Liver (tissue), 9 donors: ENCODE results near the gene ARHGEF40. TPM values are rescaled to one million over a fixed set of nuclear protein-coding genes. Genes with fewer than 3 reads are reported as not detected.

Source experiments
- DNase-seq: peaks from one replicate; pipeline ENCODE4 v3.0.0-alpha.2; 2017; ENCODE audit warnings: low spot score
- H3K27ac ChIP-seq, 2 donors: one replicate each; pipeline ENCODE4 v1.7.0; 2013; ENCODE audit warnings: inconsistent platforms in 2 of 2, low read length in 2 of 2, control low read depth in 1 of 2, low read depth in 1 of 2, mild to moderate bottlenecking in 1 of 2
- H3K27me3 ChIP-seq, 4 donors: one replicate each; pipeline versions ENCODE4 v1.6.1 to v1.7.0; 2013; ENCODE audit warnings: low read length in 3 of 4, inconsistent platforms in 1 of 4, mild to moderate bottlenecking in 1 of 4, moderate library complexity in 1 of 4; ENCODE audit not compliant: control insufficient read depth in 4 of 4, insufficient read depth in 4 of 4
- H3K36me3 ChIP-seq, 4 donors: one replicate each; pipeline versions ENCODE4 v1.6.1 to v1.7.0; 2013; ENCODE audit warnings: low read length in 3 of 4, mild to moderate bottlenecking in 3 of 4, low read depth in 1 of 4, moderate library complexity in 1 of 4; ENCODE audit not compliant: control insufficient read depth in 4 of 4, insufficient read depth in 3 of 4
- H3K4me1 ChIP-seq, 4 donors: one replicate each; pipeline versions ENCODE4 v1.6.1 to v1.7.0; 2013; ENCODE audit warnings: low read length in 3 of 4, mild to moderate bottlenecking in 3 of 4, moderate library complexity in 1 of 4; ENCODE audit not compliant: control insufficient read depth in 4 of 4, insufficient read depth in 4 of 4
- H3K4me3 ChIP-seq, 3 donors: one replicate each; pipeline versions ENCODE4 v1.6.1 to v1.7.0; 2013; ENCODE audit warnings: low read length in 3 of 3, control low read depth in 1 of 3, low read depth in 1 of 3, mild to moderate bottlenecking in 1 of 3
- H3K9ac ChIP-seq, 2 donors: one replicate each; pipeline ENCODE4 v1.7.0; 2013; ENCODE audit warnings: low read length in 2 of 2, mild to moderate bottlenecking in 2 of 2, moderate library complexity in 2 of 2, control low read depth in 1 of 2, low read depth in 1 of 2
- H3K9me3 ChIP-seq, 4 donors: one replicate each; pipeline versions ENCODE4 v1.6.1 to v1.7.0; 2013; ENCODE audit warnings: low read length in 3 of 4; ENCODE audit not compliant: control insufficient read depth in 4 of 4
- ATF3 ChIP-seq: IDR thresholded peaks from 2 replicates; pipeline ENCODE4 v1.6.1; 2016; ENCODE audit warnings: antibody characterized with exemption
- EGR1 ChIP-seq, 2 donors: IDR thresholded peaks; 2 replicates each; pipeline ENCODE4 v1.6.1; 2016 to 2018; ENCODE audit warnings: antibody characterized with exemption in 2 of 2, low read depth in 2 of 2
- FOXA1 ChIP-seq: IDR thresholded peaks from 2 replicates; pipeline ENCODE4 v1.6.1; 2016; ENCODE audit warnings: antibody characterized with exemption
- FOXA2 ChIP-seq: IDR thresholded peaks from 2 replicates; pipeline ENCODE4 v1.6.1; 2016; ENCODE audit warnings: antibody characterized with exemption
- GABPA ChIP-seq, 2 donors: IDR thresholded peaks in 1 of 2; conservative IDR thresholded peaks in 1 of 2; 2 replicates each; pipeline ENCODE4 v1.6.1; 2016; ENCODE audit warnings: antibody characterized with exemption in 2 of 2, mild to moderate bottlenecking in 1 of 2, moderate library complexity in 1 of 2
- HNF4A ChIP-seq, 2 donors: conservative IDR thresholded peaks; 2 replicates each; pipeline ENCODE4 v1.6.1; 2016; ENCODE audit warnings: antibody characterized with exemption in 2 of 2, mild to moderate bottlenecking in 2 of 2
- HNF4G ChIP-seq: IDR thresholded peaks from 2 replicates; pipeline ENCODE4 v1.6.1; 2016; ENCODE audit warnings: antibody characterized with exemption
- JUND ChIP-seq, 2 donors: IDR thresholded peaks; 2 replicates each; pipeline ENCODE4 v1.6.1; 2016; ENCODE audit warnings: antibody characterized with exemption in 2 of 2
- NR2F2 ChIP-seq: IDR thresholded peaks from 2 replicates; pipeline ENCODE4 v1.6.1; 2016; ENCODE audit warnings: antibody characterized with exemption
- RAD21 ChIP-seq, 2 donors: IDR thresholded peaks; 2 replicates each; pipeline ENCODE4 v1.6.1; 2016; ENCODE audit warnings: antibody characterized with exemption in 2 of 2, mild to moderate bottlenecking in 2 of 2
- REST ChIP-seq: IDR thresholded peaks from 2 replicates; pipeline ENCODE4 v1.6.1; 2016; ENCODE audit warnings: antibody characterized with exemption, mild to moderate bottlenecking
- RXRA ChIP-seq, 2 donors: IDR thresholded peaks; 2 replicates each; pipeline ENCODE4 v1.6.1; 2017 to 2018; ENCODE audit warnings: antibody characterized with exemption in 2 of 2, mild to moderate bottlenecking in 1 of 2
- SP1 ChIP-seq: IDR thresholded peaks from 2 replicates; pipeline ENCODE4 v1.6.1; 2018; ENCODE audit warnings: antibody characterized with exemption, mild to moderate bottlenecking
- TAF1 ChIP-seq: conservative IDR thresholded peaks from 2 replicates; pipeline ENCODE4 v1.6.1; 2016; ENCODE audit warnings: antibody characterized with exemption, mild to moderate bottlenecking
- YY1 ChIP-seq: IDR thresholded peaks from 2 replicates; pipeline ENCODE4 v1.6.1; 2016; ENCODE audit warnings: antibody characterized with exemption, mild to moderate bottlenecking
- WGBS: extraction: QIAGEN DNeasy Blood & Tissue Kit; methylation state at CpG from one replicate; pipeline ENCODE4 v1.1.7; 2013; 5-methylcytosine and 5-hydroxymethylcytosine counted together
- polyA plus RNA-seq, 2 donors: library from polyadenylated mRNA; stranded (reverse) in 1 of 2; unstranded in 1 of 2; fragments of 200-250 nt in 1 of 2; fragments of >200 nt in 1 of 2; fragmentation: Nextera tagmentation in 1 of 2; extraction: Ambion mirVana in 1 of 2; gene quantifications; one replicate each; pipeline versions ENCODE4 v1.2.1 to v1.2.3, GENCODE V29; 2013 to 2015
- total RNA-seq, 2 donors: library from RNA; depleted of rRNA; stranded (reverse); fragments of >200 nt; gene quantifications; one replicate each; pipeline ENCODE4 v1.2.3, GENCODE V29; 2014
- TF ChIP-seq, protein P1 (sequence below): IDR thresholded peaks from 2 replicates; pipeline ENCODE4 v1.6.1; 2016; ENCODE audit warnings: antibody characterized with exemption
- TF ChIP-seq, protein P2 (sequence below): fragments of 150-350 bp; IDR thresholded peaks from 2 replicates; pipeline ENCODE4 v1.5.1; 2017; ENCODE audit warnings: improper control_type of control experiment, low read depth, low read length; ENCODE audit not compliant: missing input control
- donor health status: healthy.
- donor health status: healthy.
- donor health status: healthy.
- donor health status: healthy.
- donor health status: healthy.

The ARHGEF40 gene
- total and polyA plus RNA-seq, 4 donors, result 9.3 to 42.5 (median 16.9) TPM

- TF ChIP-seq JUND (IDR thresholded peaks at IDR 0.05) (no peak), SP1 (no peak), REST (no peak), YY1 (no peak)
- no peaks in the 10 kb centered on the region for H3K9me3 ChIP-seq
- H3K27me3 ChIP-seq, result no peaks in the 10 kb centered on the region
- no peak overlapping the region for H3K27ac ChIP-seq
- H3K36me3 ChIP-seq, result peaks cover 10 to 76% (median 44%) of the 10 kb centered on the region in 4 donors
- WGBS, result 96% methylated on average over 5 of the region's 5 CpGs
- H3K4me1 ChIP-seq, result peaks cover 0 to 8% (median 5%) of the 10 kb centered on the region in 4 donors
- no peak overlapping the region for H3K9ac ChIP-seq
- no peak overlapping the region for H3K4me3 ChIP-seq
- DNase-seq, result no peak
Observed at GRCh38 chr14:21078287-21078686, 8.2 kb downstream of the ARHGEF40 start.

- Histone ChIP-seq H3K36me3 (peaks cover 10 to 72% (median 44%) of the 10 kb centered on the region in 4 donors), H3K27ac (no peak overlapping the region), H3K27me3 (no peaks in the 10 kb centered on the region), H3K9me3 (no peaks in the 10 kb centered on the region), H3K4me3 (no peak overlapping the region), H3K9ac (no peak overlapping the region), H3K4me1 (peaks cover 2 to 10% (median 4%) of the 10 kb centered on the region in 4 donors)
- 88% methylated on average over 10 of the region's 10 CpGs for WGBS
- TF ChIP-seq NR2F2 (no peak), SP1 (no peak), REST (no peak), JUND (IDR thresholded peaks at IDR 0.05) (no peak), GABPA (IDR thresholded peaks at IDR 0.05 in 1 of 2, conservative IDR thresholded peaks at IDR 0.05 in 1 of 2) (no peak), ATF3 (no peak), TAF1 (no peak), RAD21 (IDR thresholded peaks at IDR 0.05) (no peak), FOXA2 (no peak), HNF4A (conservative IDR thresholded peaks at IDR 0.05) (no peak), EGR1 (IDR thresholded peaks at IDR 0.05; ENCODE audit: low read depth in 2 of 2) (no peak), FOXA1 (no peak), YY1 (no peak), HNF4G (no peak), RXRA (IDR thresholded peaks at IDR 0.05) (no peak)
- TF ChIP-seq, protein P1, sequence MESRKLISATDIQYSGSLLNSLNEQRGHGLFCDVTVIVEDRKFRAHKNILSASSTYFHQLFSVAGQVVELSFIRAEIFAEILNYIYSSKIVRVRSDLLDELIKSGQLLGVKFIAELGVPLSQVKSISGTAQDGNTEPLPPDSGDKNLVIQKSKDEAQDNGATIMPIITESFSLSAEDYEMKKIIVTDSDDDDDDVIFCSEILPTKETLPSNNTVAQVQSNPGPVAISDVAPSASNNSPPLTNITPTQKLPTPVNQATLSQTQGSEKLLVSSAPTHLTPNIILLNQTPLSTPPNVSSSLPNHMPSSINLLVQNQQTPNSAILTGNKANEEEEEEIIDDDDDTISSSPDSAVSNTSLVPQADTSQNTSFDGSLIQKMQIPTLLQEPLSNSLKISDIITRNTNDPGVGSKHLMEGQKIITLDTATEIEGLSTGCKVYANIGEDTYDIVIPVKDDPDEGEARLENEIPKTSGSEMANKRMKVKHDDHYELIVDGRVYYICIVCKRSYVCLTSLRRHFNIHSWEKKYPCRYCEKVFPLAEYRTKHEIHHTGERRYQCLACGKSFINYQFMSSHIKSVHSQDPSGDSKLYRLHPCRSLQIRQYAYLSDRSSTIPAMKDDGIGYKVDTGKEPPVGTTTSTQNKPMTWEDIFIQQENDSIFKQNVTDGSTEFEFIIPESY, result no peak
- TF ChIP-seq, protein P2, sequence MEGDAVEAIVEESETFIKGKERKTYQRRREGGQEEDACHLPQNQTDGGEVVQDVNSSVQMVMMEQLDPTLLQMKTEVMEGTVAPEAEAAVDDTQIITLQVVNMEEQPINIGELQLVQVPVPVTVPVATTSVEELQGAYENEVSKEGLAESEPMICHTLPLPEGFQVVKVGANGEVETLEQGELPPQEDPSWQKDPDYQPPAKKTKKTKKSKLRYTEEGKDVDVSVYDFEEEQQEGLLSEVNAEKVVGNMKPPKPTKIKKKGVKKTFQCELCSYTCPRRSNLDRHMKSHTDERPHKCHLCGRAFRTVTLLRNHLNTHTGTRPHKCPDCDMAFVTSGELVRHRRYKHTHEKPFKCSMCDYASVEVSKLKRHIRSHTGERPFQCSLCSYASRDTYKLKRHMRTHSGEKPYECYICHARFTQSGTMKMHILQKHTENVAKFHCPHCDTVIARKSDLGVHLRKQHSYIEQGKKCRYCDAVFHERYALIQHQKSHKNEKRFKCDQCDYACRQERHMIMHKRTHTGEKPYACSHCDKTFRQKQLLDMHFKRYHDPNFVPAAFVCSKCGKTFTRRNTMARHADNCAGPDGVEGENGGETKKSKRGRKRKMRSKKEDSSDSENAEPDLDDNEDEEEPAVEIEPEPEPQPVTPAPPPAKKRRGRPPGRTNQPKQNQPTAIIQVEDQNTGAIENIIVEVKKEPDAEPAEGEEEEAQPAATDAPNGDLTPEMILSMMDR, result no peak
- no peak for DNase-seq
Observed at GRCh38 chr14:21078726-21079125, 8.6 kb downstream of the ARHGEF40 start.
